WI38 (cell line): ENCODE data around the gene RNF17.
A peak's percentile ranks its signal among the peaks of the same experiment; 100 is the strongest.
"Not testable (repeated sequence)": the region's sequence is repeated elsewhere in the genome, so short reads cannot be mapped to it uniquely, and the experiment has no call there.

Experiments
- H3K4me3 ChIP-seq: 2 replicates; pipeline ENCODE4 v1.5.1; 2011; ENCODE audit warnings: low read depth, mild to moderate bottlenecking, control low read depth, low read length
- TF ChIP-seq, protein P1 (sequence below): IDR thresholded peaks from 2 replicates; pipeline ENCODE4 v1.5.1; 2012; ENCODE audit warnings: low read depth, mild to moderate bottlenecking, control low read depth, low read length

The RNF17 gene

DNA sequence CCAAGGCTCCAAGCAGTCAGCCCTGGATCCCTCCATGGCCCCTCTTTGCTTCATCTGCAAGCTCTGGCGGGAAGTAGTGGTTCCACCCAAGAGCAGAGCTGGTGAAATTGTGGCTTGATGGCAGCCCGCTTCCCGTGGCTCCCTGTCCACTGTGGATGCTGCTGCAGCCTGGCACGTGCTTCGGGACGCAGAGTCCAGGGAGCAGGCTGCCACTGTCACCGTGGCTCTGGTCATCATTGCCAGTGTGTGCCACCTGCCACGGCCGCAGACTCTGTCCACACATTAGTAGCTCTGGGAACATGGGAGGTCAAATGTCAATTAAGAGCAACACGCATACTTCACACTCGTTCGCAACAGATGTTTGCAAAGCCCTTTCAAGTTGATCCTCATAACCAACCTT, 40.8 kb upstream of the RNF17 start:
- TF ChIP-seq, protein P1, sequence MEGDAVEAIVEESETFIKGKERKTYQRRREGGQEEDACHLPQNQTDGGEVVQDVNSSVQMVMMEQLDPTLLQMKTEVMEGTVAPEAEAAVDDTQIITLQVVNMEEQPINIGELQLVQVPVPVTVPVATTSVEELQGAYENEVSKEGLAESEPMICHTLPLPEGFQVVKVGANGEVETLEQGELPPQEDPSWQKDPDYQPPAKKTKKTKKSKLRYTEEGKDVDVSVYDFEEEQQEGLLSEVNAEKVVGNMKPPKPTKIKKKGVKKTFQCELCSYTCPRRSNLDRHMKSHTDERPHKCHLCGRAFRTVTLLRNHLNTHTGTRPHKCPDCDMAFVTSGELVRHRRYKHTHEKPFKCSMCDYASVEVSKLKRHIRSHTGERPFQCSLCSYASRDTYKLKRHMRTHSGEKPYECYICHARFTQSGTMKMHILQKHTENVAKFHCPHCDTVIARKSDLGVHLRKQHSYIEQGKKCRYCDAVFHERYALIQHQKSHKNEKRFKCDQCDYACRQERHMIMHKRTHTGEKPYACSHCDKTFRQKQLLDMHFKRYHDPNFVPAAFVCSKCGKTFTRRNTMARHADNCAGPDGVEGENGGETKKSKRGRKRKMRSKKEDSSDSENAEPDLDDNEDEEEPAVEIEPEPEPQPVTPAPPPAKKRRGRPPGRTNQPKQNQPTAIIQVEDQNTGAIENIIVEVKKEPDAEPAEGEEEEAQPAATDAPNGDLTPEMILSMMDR, result no peak

DNA sequence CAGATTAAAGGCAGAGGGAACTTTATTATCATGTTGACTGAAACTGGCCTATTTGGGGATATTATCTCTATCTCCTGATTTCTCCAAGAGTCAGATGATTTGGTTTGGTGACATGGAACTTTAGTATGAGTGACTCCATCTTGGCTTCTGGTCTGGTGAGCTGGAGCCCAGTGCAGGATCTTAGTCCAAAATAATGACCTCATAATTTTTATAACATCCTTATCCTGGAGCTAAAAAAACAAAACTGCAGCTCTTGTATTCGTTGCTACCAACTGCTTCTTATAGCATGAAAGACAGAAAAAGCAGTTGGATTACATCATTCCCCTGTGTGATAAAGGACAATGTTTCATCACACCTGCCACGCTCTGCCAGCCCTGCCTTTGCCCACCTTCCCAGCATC, 39.3 kb upstream of the RNF17 start:
- TF ChIP-seq, protein P1, result no peak

More for the DNA sequence above, 40.8 kb upstream of the RNF17 start:
- no peak overlapping the region for H3K4me3 ChIP-seq

DNA sequence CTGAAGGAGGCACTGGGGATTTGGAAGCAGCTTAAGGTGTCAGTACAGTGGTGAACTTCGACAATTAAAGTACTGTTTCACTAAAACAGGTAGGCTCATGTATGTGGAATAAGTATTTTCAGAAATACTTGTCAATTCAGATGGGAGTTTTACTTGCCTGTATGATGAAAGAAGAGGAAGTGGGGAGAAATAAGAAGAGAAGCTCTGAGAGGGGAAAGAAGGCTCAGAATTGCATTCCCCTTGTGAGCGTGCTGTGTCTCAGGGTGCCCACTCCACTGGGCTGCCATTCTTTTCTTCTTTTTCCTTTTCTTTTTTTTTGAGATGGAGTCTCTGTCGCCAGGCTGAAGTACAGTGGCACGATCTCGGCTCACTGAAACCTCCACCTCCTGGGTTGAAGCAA, 38.6 kb upstream of the RNF17 start:
- H3K4me3 ChIP-seq, result no peak overlapping the region
- TF ChIP-seq, protein P1, result no peak

More for the DNA sequence above, 39.3 kb upstream of the RNF17 start:
- H3K4me3 ChIP-seq, result no peak overlapping the region

DNA sequence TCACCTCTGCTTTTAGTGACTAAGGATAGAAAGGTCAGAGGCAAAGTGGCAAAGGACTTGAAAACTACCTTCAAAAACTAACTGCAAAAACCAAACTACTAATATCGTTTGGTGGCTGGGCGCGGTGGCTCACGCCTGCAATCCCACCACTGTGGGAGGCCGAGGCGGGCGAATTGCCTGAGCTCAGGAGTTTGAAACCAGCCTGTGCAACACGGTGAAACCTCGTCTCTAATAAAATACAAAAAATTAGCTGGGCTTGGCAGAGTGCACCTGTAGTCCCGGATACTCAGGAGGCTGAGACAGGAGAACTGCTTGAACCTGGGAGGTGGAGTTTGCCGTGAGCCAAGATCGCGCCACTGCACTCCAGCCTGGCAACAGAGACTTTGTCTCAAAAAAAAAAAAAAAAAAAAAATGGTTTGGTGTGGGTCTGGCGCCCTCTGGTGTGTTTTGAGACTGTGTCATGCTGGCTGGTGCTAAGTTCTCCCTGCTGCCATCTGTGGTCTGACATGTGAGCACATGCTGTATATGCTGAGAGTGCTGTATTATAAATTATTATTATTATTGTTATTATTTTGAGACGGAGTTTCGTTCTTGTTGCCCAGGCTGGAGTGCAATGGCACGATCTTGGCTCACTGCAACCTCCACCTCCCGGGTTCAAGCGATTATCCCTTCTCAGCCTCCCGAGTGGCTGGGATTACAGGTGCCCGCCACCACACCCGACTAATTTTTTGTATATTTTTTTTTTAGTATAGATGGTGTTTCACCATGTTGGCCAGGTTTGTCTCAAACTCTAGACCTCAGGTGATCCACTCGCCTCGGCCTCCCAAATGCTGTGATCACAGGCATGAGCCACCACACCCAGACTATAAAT, 36.0 kb upstream of the RNF17 start:
- TF ChIP-seq, protein P1, result peak; percentile 77
- H3K4me3 ChIP-seq, result no peak overlapping the region

DNA sequence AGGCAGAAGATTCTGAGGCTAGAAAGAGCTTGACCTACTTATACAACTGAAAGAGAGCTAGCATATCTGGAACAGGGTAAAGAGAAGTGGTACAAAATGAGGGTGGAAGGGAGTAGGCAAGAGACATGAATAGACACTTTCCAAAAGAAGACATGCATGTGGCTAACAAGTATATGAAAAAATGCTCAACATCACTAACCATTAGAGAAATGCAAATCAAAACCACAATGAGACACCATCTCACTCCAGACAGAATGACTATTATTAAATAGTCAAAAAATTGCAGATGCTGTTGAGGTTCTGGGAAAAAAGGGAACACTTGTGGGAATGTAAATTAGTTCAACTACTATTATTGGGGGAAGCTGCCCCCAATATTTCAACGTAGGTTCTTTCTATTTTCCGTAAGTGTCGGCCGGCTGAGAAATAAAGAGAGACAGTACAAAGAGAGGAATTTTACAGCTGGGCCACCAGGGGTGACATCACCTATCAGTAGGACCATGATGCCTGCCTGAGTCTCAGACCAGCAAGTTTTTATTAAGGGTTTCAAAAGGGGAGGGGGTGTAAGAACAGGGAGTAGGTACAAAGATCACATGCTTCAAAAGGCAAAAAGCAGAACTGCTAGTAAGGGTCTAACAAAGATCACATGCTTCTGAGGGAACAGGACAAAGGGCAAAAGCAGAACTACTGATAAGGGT, 32.9 kb upstream of the RNF17 start:
- H3K4me3 ChIP-seq, result not testable (repeated sequence)

DNA sequence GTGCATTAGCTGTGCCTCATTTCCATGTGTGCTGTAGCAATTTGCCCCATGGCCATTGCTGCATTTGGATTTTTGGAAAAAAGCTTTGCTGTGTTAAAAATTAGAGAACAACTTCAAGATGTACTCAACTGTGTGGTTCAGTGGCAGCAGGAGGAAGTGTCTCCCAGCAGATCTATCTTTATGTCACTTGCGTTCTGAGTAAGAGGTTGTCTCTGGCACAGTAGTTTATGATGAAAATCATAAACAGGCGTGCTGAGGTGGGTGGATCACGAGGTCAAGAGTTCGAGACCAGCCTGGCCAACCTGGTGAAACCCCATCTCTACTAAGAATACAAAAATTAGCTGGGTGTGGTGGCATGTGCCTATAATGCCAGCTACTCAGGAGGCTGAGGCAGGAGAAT, 29.0 kb upstream of the RNF17 start:
- no peak overlapping the region for H3K4me3 ChIP-seq
- TF ChIP-seq, protein P1, result no peak

DNA sequence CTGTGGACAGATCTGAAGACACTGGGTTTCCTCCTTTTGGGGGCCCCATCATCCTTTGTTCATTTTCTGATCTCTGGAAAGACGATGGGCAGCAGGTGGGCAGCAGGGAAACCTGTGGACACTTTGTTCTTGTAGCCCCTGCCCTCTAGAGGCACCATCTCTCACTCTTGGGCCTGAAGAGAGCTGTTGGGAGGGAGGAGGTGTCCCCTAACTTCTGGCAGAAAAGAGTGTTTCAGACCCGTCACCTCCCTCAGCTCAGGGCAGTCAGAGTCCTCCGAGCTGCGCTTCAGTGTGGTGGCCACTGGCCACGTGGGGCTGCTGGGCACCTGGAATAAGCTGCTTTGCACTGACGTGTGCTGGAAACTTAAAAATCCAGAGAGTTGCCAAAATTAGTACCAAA, 26.9 kb upstream of the RNF17 start:
- no peak overlapping the region for H3K4me3 ChIP-seq
- TF ChIP-seq, protein P1, result no peak
